Stimulated activated naive CD4-positive, alpha-beta T cell treated with Interleukin-2 at 50 U/mL for 16 hours (primary cell): ENCODE data around the gene ZNF492.
"Not testable (repeated sequence)": the region's sequence is repeated elsewhere in the genome, so short reads cannot be mapped to it uniquely, and the experiment has no call there.

Experiments used
- DNase-seq: peaks from one replicate; lab custom pipeline; 2025; lab: John Stamatoyannopoulos, UW

The ZNF492 gene

GRCh38 chr19:22633706-22634449, at the start of gene ZNF492:
TSS of gene ZNF492 (plus strand) at chr19:22634324. CDS start at chr19:22653400, 19,076 bp downstream.
- DNase-seq, result peak; percentile 81

- no peak for DNase-seq
Measured at GRCh38 chr19:22595422-22595821, 38.7 kb upstream of the ZNF492 start.

GRCh38 chr19:22595918-22596341, 38.2 kb upstream of the ZNF492 start:
- no peak for DNase-seq

GRCh38 chr19:22600690-22601648, 33.2 kb upstream of the ZNF492 start:
- DNase-seq, result no peak

GRCh38 chr19:22601906-22602630, 32.1 kb upstream of the ZNF492 start:
- DNase-seq, result no peak

- DNase-seq, result no peak
Measured at GRCh38 chr19:22602631-22603272, 31.4 kb upstream of the ZNF492 start.

- no peak for DNase-seq
Measured at GRCh38 chr19:22603518-22604440, 30.3 kb upstream of the ZNF492 start.

- no peak for DNase-seq
Measured at GRCh38 chr19:22604571-22605274, 29.4 kb upstream of the ZNF492 start.

- no peak for DNase-seq
Measured at GRCh38 chr19:22605275-22606211, 28.6 kb upstream of the ZNF492 start.

GRCh38 chr19:22606212-22606553, 27.9 kb upstream of the ZNF492 start:
- DNase-seq, result no peak

GRCh38 chr19:22606954-22607652, 27.0 kb upstream of the ZNF492 start:
- no peak for DNase-seq

- no peak for DNase-seq
Measured at GRCh38 chr19:22607653-22608430, 26.3 kb upstream of the ZNF492 start.

GRCh38 chr19:22608441-22608840, 25.7 kb upstream of the ZNF492 start:
- no peak for DNase-seq

GRCh38 chr19:22609630-22610029, 24.5 kb upstream of the ZNF492 start:
- no peak for DNase-seq

GRCh38 chr19:22610121-22610520, 24.0 kb upstream of the ZNF492 start:
- no peak for DNase-seq

- no peak for DNase-seq
Measured at GRCh38 chr19:22612316-22612715, 21.8 kb upstream of the ZNF492 start.

GRCh38 chr19:22616659-22617058, 17.5 kb upstream of the ZNF492 start:
- DNase-seq, result no peak

- not testable (repeated sequence) for DNase-seq
Measured at GRCh38 chr19:22617181-22617580, 16.9 kb upstream of the ZNF492 start.
